Measurements from ENCODE around the gene FYN. TPM values are rescaled to one million over a fixed set of nuclear protein-coding genes. Genes with fewer than 3 reads are reported as not detected.

The FYN gene
- total RNA-seq, 1 donor from 2014 or later: 260 TPM

DNA sequence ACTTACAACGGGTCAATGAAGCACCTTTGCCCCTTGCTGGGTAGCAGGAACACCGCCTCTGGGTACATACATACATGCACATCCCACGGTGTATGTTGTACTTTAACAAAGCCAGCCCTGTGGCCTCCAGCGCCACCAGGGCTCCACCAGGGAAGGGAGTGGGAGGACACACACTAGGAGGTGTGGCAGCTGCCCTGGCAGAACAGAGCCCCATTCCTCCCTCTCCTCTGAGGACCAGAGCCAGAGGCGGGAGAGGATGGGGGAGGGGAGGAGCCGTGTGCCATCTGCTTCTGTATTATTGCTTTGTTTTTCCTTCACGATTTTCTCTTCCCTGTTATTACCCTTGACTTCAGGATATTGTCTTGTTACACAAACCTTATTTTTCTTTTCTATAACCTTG, 161.8 kb downstream of the FYN start:
- H3K27ac Mint-ChIP-seq (ENCODE audit: unreplicated experiment): peak overlapping the region; percentile 65
- H3K36me3 Mint-ChIP-seq (ENCODE audit: low read depth): peaks cover 14% of the 10 kb centered on the region
- H3K27me3 Mint-ChIP-seq (ENCODE audit: low read depth): no peaks in the 10 kb centered on the region
- TF ChIP-seq CTCF (conservative IDR thresholded peaks at IDR 0.05): no peak
- peak; percentile 44 for DNase-seq (ENCODE audit: low read depth, low spot score)
- no peaks in the 10 kb centered on the region for H3K9me3 Mint-ChIP-seq
- H3K4me3 Mint-ChIP-seq: peak overlapping the region; percentile 42
- H3K4me1 Mint-ChIP-seq: peaks cover 64% of the 10 kb centered on the region

- Mint-ChIP-seq H3K27ac (ENCODE audit: unreplicated experiment) (peak overlapping the region; percentile 65), H3K27me3 (ENCODE audit: low read depth) (no peaks in the 10 kb centered on the region), H3K36me3 (ENCODE audit: low read depth) (peaks cover 16% of the 10 kb centered on the region), H3K4me3 (peak overlapping the region; percentile 17), H3K4me1 (peaks cover 61% of the 10 kb centered on the region), H3K9me3 (no peaks in the 10 kb centered on the region)
- no peak for DNase-seq (ENCODE audit: low read depth, low spot score)
- TF ChIP-seq CTCF (conservative IDR thresholded peaks at IDR 0.05): no peak
Measured at GRCh38 chr6:111710911-111711310, 162.3 kb downstream of the FYN start.

DNA sequence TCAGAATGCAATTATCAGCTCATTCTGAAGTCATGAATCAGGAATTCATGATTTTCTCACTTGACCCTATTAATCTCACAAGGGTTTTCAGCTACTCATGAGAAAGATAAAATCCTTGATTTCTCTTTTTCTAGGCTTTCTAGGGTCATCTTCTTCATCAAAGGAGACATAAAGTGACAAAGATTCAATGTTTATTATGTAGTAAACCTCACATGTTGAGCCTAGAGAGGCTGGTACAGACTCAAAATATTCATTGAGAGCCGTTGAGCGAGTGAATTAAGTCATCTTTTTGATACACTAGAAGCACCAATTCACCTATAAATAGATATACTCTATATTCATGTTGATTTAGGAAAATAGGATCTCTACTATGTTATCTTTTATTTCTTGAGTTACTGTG, 162.8 kb downstream of the FYN start:
- Mint-ChIP-seq H3K36me3 (ENCODE audit: low read depth) (peaks cover 16% of the 10 kb centered on the region), H3K27me3 (ENCODE audit: low read depth) (no peaks in the 10 kb centered on the region), H3K4me1 (peaks cover 59% of the 10 kb centered on the region), H3K27ac (ENCODE audit: unreplicated experiment) (no peak overlapping the region), H3K4me3 (peak overlapping the region; percentile 85), H3K9me3 (no peaks in the 10 kb centered on the region)
- DNase-seq (ENCODE audit: low read depth, low spot score): no peak
- TF ChIP-seq CTCF (conservative IDR thresholded peaks at IDR 0.05): no peak

- no peaks in the 10 kb centered on the region for H3K9me3 Mint-ChIP-seq
- TF ChIP-seq CTCF (conservative IDR thresholded peaks at IDR 0.05): peak; percentile 88
- no peak overlapping the region for H3K27ac Mint-ChIP-seq (ENCODE audit: unreplicated experiment)
- H3K36me3 Mint-ChIP-seq (ENCODE audit: low read depth): peaks cover 14% of the 10 kb centered on the region
- peak overlapping the region; percentile 85 for H3K4me3 Mint-ChIP-seq
- H3K27me3 Mint-ChIP-seq (ENCODE audit: low read depth): no peaks in the 10 kb centered on the region
- no peak for DNase-seq (ENCODE audit: low read depth, low spot score)
- peaks cover 54% of the 10 kb centered on the region for H3K4me1 Mint-ChIP-seq
Measured at GRCh38 chr6:111709615-111710398, 163.4 kb downstream of the FYN start.

- no peaks in the 10 kb centered on the region for H3K27me3 Mint-ChIP-seq (ENCODE audit: low read depth)
- no peaks in the 10 kb centered on the region for H3K9me3 Mint-ChIP-seq
- H3K4me3 Mint-ChIP-seq: no peak overlapping the region
- DNase-seq (ENCODE audit: low read depth, low spot score): no peak
- H3K27ac Mint-ChIP-seq (ENCODE audit: unreplicated experiment): no peak overlapping the region
- H3K36me3 Mint-ChIP-seq (ENCODE audit: low read depth): peaks cover 11% of the 10 kb centered on the region
- no peak for TF ChIP-seq CTCF (conservative IDR thresholded peaks at IDR 0.05)
- peaks cover 53% of the 10 kb centered on the region for H3K4me1 Mint-ChIP-seq
Measured at GRCh38 chr6:111709201-111709600, 164.1 kb downstream of the FYN start.
